ENCODE results near the gene TIMP1.
"Not testable (repeated sequence)": the region's sequence is repeated elsewhere in the genome, so short reads cannot be mapped to it uniquely, and the experiment has no call there.

Gene TIMP1

GRCh38 chrX:47574076-47574546 lies 8.1 kb upstream of the TIMP1 start:
- no peak for DNase-seq

DNA sequence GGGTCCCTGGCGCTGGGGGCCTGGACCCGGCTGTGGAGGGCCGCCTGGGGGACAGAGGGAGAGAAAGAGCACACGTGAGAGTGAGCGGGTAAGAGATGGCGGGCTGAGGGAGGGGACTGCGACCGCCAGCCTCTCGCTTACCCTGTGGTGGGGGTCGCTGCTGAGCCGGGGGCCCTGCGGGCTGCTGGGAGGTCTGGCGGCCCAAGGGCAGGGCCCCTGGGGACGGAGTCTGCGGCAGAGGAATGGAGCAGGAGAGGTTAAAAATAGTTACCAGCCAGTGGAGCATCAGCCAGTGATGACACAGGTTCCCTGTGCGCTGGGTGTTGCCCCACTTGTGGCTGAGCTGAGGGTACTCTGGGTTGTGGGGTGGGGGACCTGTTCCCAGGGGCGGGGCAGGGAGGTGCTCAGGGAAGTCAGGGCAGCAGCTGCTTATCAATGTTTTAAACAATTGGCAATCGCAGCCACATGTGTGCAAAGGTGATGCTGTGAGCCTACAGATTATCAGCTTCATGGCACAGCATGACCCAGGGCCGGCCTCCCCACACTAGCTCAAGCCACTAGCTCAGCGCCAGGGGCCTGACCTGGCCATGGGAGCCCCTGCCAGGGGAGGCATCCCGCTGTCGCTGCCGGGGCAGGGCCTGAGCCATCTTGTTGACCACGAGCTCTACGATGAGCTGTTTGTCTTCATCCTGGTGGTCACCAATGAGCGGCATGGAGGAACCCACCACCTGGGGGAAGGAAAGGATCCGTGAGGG lies 7.5 kb upstream of the TIMP1 start:
- DNase-seq: no peak

- DNase-seq: no peak
Measured at GRCh38 chrX:47576021-47576898, 6.0 kb upstream of the TIMP1 start.

DNA sequence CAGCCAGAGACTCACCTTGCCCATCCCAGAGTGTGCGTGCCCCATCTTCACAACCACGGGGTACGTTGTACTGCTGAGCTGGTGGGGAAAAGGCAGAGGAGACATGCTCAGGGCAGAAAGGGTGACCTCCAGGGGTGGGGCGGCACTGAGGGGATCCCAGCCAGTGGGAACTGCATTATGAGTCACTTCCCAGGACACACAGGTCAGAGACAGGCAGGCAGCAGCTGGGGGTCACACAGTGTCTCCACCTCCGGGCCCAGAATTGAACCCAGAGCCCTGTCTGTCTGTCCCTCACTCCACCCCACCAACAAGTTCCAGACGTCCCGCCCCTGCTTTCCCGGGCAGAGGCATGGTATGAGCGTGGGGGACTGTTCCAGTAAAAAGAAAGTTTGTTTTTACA lies 4.8 kb upstream of the TIMP1 start:
- no peak for DNase-seq

DNA sequence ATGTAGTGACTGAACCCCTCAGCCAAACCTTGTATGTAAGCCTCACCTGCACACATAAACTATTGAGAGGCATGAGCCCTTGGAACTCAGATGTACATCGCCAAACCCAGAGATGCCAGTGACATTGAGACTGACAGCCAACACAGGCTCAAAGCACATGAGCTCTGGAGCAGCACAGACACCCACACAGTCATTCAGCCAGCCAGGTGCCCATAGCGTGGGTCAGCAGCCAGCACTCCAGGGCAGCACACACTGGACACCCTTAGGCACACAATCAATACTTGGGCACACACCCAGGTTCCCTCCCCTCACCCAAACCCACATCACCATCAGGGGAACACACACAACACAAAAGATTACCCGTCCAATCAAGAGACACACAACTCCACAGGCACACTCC lies 4.3 kb upstream of the TIMP1 start:
- no peak for DNase-seq

DNA sequence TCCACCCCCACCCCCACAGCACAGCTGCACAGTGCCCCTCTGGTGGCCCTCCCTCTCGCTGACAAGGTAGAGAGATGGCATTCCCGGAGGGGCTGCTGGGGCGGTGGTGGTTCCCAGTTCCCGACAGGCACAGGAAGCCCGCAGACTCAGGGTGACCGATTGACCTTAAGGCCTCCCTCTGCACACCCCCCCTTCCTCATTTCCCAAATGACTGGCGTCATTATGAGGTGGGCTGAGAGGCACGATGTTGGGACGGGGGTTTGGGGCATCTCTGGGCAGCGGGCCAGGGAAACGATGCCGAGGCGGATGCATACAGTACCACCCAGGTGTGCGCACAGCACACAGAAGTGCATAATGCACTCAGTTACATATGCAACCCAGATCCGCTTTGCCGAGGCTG lies 3.5 kb upstream of the TIMP1 start:
- DNase-seq: no peak

- no peak for DNase-seq
Measured at GRCh38 chrX:47579537-47579936, 2.7 kb upstream of the TIMP1 start.

GRCh38 chrX:47583240-47583861 lies 1.1 kb downstream of the TIMP1 start:
- DNase-seq: no peak

DNA sequence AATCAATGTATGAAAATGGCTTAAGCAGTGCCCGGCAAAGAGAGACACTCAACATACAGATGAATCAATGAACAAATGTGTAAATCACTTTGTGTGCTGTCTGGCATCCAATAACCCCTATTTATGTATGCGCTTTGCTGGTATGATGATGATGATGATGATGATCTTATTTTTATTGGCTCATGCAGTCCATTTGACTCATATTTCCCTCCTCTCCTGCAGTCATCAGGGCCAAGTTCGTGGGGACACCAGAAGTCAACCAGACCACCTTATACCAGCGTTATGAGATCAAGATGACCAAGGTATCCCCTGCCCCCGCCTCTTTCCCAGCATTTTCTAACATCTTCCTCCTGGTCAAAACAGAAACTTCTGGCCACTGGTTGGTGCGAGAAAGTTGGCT lies 2.5 kb downstream of the TIMP1 start:
- no peak for DNase-seq

DNA sequence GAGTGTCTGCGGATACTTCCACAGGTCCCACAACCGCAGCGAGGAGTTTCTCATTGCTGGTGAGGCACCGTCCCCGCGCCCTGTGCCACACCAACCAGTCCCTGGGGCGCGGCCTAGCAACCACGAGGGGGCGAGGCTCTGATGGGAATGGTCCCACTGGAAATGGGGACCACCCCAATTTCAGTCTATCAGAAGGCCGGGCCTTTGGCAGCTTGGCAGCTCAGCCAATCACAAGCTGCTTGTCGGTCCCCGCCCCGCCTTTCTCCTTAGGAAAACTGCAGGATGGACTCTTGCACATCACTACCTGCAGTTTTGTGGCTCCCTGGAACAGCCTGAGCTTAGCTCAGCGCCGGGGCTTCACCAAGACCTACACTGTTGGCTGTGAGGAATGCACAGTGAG lies 3.0 kb downstream of the TIMP1 start:
- no peak for DNase-seq

GRCh38 chrX:47586043-47586787 lies 4.0 kb downstream of the TIMP1 start:
- no peak for DNase-seq

DNA sequence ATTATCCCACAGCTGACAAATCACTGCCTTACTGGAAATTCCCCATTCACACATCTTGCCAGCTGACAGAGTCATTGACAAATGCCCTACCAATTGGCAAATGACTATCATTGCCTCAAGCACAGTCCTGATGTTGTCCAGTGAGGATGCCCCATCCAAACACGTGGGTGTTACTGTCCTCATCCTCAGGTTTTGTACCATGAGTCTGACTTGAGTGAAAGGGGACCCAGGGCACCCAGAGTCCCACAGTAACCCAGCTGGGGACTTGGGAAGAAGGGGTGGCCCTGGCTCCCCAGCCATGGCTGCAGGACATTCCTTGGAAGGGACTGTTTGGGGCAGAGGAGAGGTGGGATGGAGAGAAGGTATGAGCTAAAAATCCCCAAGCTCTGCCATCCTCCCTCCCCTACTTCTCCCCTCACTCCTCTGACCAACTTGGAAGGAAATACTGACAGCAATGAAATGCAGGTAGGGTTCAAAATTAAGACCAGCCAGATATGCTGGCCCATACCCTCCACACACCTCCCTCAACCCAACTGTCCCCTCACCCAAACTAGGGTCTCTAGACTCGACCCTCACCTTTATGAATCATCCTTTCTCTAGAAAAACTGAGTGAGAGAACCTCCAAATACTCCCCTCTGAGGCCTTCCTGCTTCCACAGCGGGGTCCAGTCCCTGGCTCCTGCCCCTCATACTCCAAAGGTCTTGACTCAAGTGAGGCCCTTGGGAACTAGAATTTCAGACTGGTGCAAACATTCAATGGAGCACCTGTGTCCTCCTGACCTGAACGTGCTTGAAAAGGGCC lies 5.1 kb downstream of the TIMP1 start:
- DNase-seq: no peak

GRCh38 chrX:47587906-47588735 lies 5.9 kb downstream of the TIMP1 start:
- DNase-seq: no peak

DNA sequence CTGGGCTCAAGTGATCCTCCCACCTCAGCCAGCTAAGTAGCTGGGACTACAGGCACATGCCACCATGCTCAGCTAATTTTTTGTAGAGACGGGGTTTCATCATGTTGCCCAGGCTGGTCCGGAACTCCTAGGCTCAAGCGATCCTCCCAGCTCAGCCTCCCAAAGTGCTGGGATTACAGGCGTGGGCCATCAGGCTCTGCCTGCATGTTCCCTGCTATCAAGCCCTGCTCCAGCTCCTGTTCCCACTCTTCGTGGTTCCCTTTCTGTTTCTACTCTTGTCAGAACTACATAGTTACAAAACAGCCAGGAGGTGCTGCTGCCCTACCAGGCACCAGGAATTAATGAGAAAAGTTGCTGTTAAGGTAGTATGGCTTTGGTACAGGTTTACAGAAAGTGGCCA lies 8.7 kb downstream of the TIMP1 start:
- no peak for DNase-seq

DNA sequence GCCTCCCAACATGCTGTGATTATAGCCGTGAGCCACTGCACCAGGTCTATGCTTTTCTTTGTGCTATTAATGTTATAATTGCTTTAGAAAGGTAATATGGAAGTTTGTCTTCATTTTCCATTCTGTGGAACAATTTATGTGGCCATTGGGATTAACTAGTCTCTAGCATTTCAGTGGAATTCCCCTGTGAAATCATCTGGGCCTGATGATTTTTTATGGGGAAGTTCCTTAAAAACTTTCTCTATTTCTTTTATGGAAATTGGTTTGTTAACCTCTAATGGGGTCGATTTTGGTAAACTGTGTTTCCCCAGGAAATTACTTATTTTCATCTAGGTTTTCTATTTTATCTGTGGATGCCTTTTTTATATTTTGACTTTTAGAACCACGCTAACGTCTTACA lies 11.3 kb downstream of the TIMP1 start:
- no peak for DNase-seq

GRCh38 chrX:47595716-47596251 lies 13.5 kb downstream of the TIMP1 start:
- no peak for DNase-seq

DNA sequence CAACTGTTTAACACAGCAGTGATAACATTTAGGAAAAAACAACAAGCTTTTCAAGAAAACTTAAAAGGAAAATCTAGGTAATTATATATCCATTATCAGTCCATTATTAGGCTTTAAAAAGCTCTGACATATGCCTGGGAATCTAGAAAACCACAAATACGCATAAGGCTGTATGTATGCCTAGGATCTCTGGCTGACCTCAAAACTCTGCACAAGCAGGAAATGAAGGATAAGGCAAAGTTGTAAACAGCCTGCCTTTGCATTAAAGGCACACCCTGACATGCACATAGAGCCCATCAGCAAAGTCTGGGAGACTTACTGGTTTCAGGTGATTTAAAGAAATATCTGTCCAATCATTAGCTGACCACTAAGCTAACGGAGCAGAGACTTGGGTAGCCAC lies 14.0 kb downstream of the TIMP1 start:
- DNase-seq: no peak

DNA sequence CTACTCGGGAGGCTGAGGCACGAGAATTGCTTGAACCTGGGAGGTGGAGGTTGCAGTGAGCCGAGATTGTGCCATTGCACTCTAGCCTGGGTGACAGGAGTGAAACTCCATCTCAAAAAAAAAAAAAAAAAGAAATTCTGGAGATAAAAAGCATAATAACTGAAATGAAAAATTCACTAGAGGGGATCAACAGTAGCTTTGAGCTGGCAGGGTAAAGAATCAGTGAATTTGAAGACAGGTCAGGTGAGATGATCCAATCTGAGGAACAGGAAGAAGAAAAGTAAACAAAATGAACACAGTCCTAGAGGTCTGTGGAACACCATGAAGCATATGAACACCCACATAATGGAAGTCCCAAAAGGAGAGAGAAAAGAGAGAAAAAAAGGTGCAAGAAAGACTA lies 15.0 kb downstream of the TIMP1 start:
- DNase-seq: no peak

DNA sequence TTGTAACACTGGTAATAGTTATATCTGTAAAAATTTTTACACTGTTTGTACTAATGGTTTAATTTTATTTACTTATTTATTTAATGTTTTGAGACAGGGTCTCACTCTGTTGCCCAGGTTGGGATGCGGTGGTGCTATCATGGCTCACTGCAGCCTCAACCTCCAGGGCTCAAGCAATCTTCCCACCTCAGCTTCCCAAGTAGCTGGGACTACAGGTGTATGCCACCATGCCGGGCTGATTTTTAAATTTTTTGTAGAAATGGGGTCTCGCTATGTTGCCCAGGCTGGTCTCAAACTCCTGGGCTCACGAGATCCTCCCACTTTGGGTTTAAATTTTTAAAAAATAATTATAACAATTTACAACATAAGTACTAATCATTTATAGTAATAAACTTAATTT lies 20.9 kb downstream of the TIMP1 start:
- DNase-seq: not testable (repeated sequence)

DNA sequence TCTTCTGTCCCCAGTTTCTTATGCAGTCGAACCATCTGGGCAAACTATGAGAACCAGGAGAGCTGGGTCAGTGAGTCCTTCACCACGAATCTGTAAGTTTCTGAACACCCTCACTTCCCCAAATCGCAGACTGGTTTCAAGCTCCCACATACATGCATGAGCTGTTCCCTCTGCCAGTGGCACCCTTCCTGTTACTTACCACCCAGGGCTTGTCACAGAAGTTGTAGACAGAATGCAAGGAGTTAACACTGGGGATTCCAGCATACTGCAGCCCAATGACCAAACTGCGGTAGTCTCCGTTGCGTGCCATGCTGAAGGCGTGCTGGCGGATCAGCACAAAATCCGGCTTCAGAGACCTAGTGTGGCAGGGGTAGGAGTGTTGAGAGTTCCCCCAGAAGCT lies 22.8 kb downstream of the TIMP1 start:
- no peak for DNase-seq

- DNase-seq: no peak
Measured at GRCh38 chrX:47607091-47607490, 24.9 kb downstream of the TIMP1 start.
